OCI-LY7 (cell line): ENCODE results near the gene HMOX1. TPM values are rescaled to one million over a fixed set of nuclear protein-coding genes. Genes with fewer than 3 reads are reported as not detected.

Experiments
- BruUV-seq: library from RNA; stranded (reverse); fragments of 400-500 nt; replicated peaks from 2 replicates; lab custom pipeline; 2021; lab: Mats Ljungman, UMichigan
- CTCF ChIA-PET: fragments of 300-600 bp; sonication (Branson Sonifier 250); formaldehyde crosslinking; loops from one replicate; lab custom pipeline; 2022; ENCODE audit warnings: antibody characterized with exemption; ENCODE audit not compliant: unreplicated experiment; lab: Charles Lee
- POLR2A ChIA-PET: fragments of 300-600 bp; sonication (Branson Sonifier 250); formaldehyde crosslinking; loops from one replicate; lab custom pipeline; 2022; ENCODE audit warnings: antibody characterized with exemption; lab: Charles Lee
- DNase-seq: peaks from one replicate; pipeline ENCODE4 v3.0.0-alpha.2; 2015; ENCODE audit warnings: low spot score
- H2AFZ ChIP-seq: fragments of 200-600 bp; sonication (generic), shearing (Covaris generic); 2 replicates; pipeline ENCODE4 v1.6.1; 2014; ENCODE audit warnings: mild to moderate bottlenecking, antibody characterized with exemption, low read length, moderate library complexity
- H3K27ac ChIP-seq: fragments of 200-600 bp; sonication (generic); 2 replicates; pipeline ENCODE4 v1.5.1; 2014; ENCODE audit warnings: mixed run types, low read depth, mild to moderate bottlenecking, moderate library complexity, low read length, inconsistent platforms; ENCODE audit not compliant: poor library complexity, severe bottlenecking
- H3K36me3 ChIP-seq: fragments of 200-600 bp; sonication (generic); 2 replicates; pipeline ENCODE4 v1.6.1; 2014; ENCODE audit warnings: mild to moderate bottlenecking, antibody characterized with exemption, low read length, moderate library complexity, mixed read lengths; ENCODE audit not compliant: insufficient read depth
- H3K4me1 ChIP-seq: fragments of 200-600 bp; sonication (generic); 2 replicates; pipeline ENCODE4 v1.5.1; 2014; ENCODE audit warnings: mild to moderate bottlenecking, low read length; ENCODE audit not compliant: insufficient read depth, poor library complexity, severe bottlenecking
- H3K4me2 ChIP-seq: fragments of 200-600 bp; sonication (generic); 2 replicates; pipeline ENCODE4 v1.6.1; 2014; ENCODE audit warnings: mild to moderate bottlenecking, low read length
- H3K4me3 ChIP-seq: fragments of 200-600 bp; sonication (generic); 2 replicates; pipeline ENCODE4 v1.5.1; 2014; ENCODE audit warnings: mild to moderate bottlenecking, low read depth, low read length; ENCODE audit not compliant: poor library complexity, severe bottlenecking
- H3K79me2 ChIP-seq: fragments of 200-600 bp; sonication (generic); 2 replicates; pipeline ENCODE4 v1.6.1; 2016; ENCODE audit warnings: low read depth, mild to moderate bottlenecking, low read length, moderate library complexity, mixed read lengths; ENCODE audit not compliant: insufficient read depth
- H3K9me2 ChIP-seq: fragments of 200-600 bp; sonication (generic); 2 replicates; pipeline ENCODE4 v1.6.1; 2016; ENCODE audit warnings: mild to moderate bottlenecking, low read length, mixed read lengths; ENCODE audit not compliant: insufficient read depth
- H3K9me3 ChIP-seq: fragments of 200-600 bp; sonication (generic); 2 replicates; pipeline ENCODE4 v1.6.1; 2014; ENCODE audit warnings: mild to moderate bottlenecking, mixed run types, low read length, mixed read lengths
- H4K20me1 ChIP-seq: fragments of 200-600 bp; sonication (generic); 2 replicates; pipeline ENCODE4 v1.6.1; 2014; ENCODE audit warnings: mild to moderate bottlenecking, antibody characterized with exemption, low read length, moderate library complexity, mixed read lengths; ENCODE audit not compliant: insufficient read depth
- EZH2phosphoT487 ChIP-seq: fragments of 200-600 bp; sonication (generic); IDR thresholded peaks from 2 replicates; pipeline ENCODE4 v1.6.1; 2018; ENCODE audit warnings: low read depth, borderline replicate concordance, mild to moderate bottlenecking, mixed run types, antibody characterized with exemption, low read length, moderate library complexity, mixed read lengths
- intact Hi-C: fragments of 100-400 bp; cut with micrococcal nuclease; formaldehyde crosslinking; loops from one replicate; pipeline ENCODE4 v1.10.0; 2022; ENCODE audit not compliant: unreplicated experiment
- total RNA-seq, 2 experiments: library from RNA; depleted of rRNA in 1 of 2; stranded (reverse); fragments of >200 nt in 1 of 2; shearing (Covaris generic) in 1 of 2; gene quantifications; 2 replicates each; pipeline ENCODE4 v1.2.3, GENCODE V29; 2014 to 2022
- TF ChIP-seq, protein P1 (sequence below): fragments of 200-600 bp; sonication (generic); conservative IDR thresholded peaks from 2 replicates; pipeline ENCODE4 v1.5.1; 2014; ENCODE audit warnings: mild to moderate bottlenecking, antibody characterized with exemption, low read length, moderate library complexity, mixed read lengths

HMOX1 gene
- total RNA-seq, 2 experiments from 2014 or later, result 2.2 to 13.9 TPM

GRCh38 chr22:35349704-35350538 lies 31.0 kb upstream of the HMOX1 start:
- Histone ChIP-seq H4K20me1 (no peaks in the 10 kb centered on the region), H3K27ac (peak overlapping the region; percentile 95), H3K4me1 (peaks cover 69% of the 10 kb centered on the region), H3K36me3 (no peaks in the 10 kb centered on the region), H2AFZ (peak overlapping the region; percentile 70; the same call in 1 of the 2 replicates), H3K79me2 (no peaks in the 10 kb centered on the region), H3K9me2 (no peaks in the 10 kb centered on the region), H3K4me2 (peak overlapping the region; percentile 88), H3K9me3 (no peaks in the 10 kb centered on the region), H3K4me3 (peak overlapping the region; percentile 64)
- TF ChIP-seq, protein P1, sequence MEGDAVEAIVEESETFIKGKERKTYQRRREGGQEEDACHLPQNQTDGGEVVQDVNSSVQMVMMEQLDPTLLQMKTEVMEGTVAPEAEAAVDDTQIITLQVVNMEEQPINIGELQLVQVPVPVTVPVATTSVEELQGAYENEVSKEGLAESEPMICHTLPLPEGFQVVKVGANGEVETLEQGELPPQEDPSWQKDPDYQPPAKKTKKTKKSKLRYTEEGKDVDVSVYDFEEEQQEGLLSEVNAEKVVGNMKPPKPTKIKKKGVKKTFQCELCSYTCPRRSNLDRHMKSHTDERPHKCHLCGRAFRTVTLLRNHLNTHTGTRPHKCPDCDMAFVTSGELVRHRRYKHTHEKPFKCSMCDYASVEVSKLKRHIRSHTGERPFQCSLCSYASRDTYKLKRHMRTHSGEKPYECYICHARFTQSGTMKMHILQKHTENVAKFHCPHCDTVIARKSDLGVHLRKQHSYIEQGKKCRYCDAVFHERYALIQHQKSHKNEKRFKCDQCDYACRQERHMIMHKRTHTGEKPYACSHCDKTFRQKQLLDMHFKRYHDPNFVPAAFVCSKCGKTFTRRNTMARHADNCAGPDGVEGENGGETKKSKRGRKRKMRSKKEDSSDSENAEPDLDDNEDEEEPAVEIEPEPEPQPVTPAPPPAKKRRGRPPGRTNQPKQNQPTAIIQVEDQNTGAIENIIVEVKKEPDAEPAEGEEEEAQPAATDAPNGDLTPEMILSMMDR, result no peak
- no peak for TF ChIP-seq EZH2phosphoT487
- POLR2A ChIA-PET, result interaction anchor here (0.6 to 0.7 kb wide), 3 partner anchors 43 to 827 kb away, joined by 3 to 4 read pairs (median 4); no protein-coding TSS in a partner anchor
- peak; percentile 84 for DNase-seq
- intact Hi-C loops, result loop anchor here (1.0 to 10.0 kb wide), 7 partner anchors 41 to 774 kb away; no protein-coding TSS in a partner anchor
- CTCF ChIA-PET, result interaction anchor here (0.6 kb wide), 1 partner anchor 53 kb away, joined by 4 read pairs; no protein-coding TSS in a partner anchor
- BruUV-seq, result no TSS peak

GRCh38 chr22:35350539-35351503 lies 30.1 kb upstream of the HMOX1 start:
- H3K79me2 ChIP-seq, result no peaks in the 10 kb centered on the region
- H3K36me3 ChIP-seq, result no peaks in the 10 kb centered on the region
- peak overlapping the region; percentile 88 for H3K4me2 ChIP-seq
- H3K4me1 ChIP-seq, result peaks cover 64% of the 10 kb centered on the region
- peak; percentile 93 for DNase-seq
- H3K4me3 ChIP-seq, result peak overlapping the region; percentile 64
- H3K27ac ChIP-seq, result peak overlapping the region; percentile 95
- no peaks in the 10 kb centered on the region for H3K9me3 ChIP-seq
- no peak for TF ChIP-seq EZH2phosphoT487
- TF ChIP-seq, protein P1, result peak; percentile 80
- H4K20me1 ChIP-seq, result no peaks in the 10 kb centered on the region
- BruUV-seq, result TSS peak; percentile 76
- peak overlapping the region; percentile 70; the same call in 1 of the 2 replicates for H2AFZ ChIP-seq
- intact Hi-C loops, result loop anchor here (1.0 to 10.0 kb wide), 7 partner anchors 42 to 773 kb away; no protein-coding TSS in a partner anchor
- H3K9me2 ChIP-seq, result no peaks in the 10 kb centered on the region
- ChIA-PET POLR2A (interaction anchor here (0.7 to 2.5 kb wide), 5 partner anchors 11 to 145 kb away, joined by 3 to 10 read pairs (median 5); no protein-coding TSS in a partner anchor), CTCF (interaction anchor here (0.8 to 1.3 kb wide), 6 partner anchors 12 to 233 kb away, joined by 3 to 4 read pairs (median 4); no protein-coding TSS in a partner anchor)
